K562 (cell line): Measurements from ENCODE around the gene ARHGAP22. TPM values are rescaled to one million over a fixed set of nuclear protein-coding genes. Genes with fewer than 3 reads are reported as not detected.

Source experiments
- ATAC-seq: fragments of 200-7000 bp; cut with Tn5 transposase; 3 replicates; pipeline ENCODE4 v1.9.1; 2020; ENCODE audit warnings: moderate library complexity
- BruUV-seq: library from RNA; stranded (reverse); fragments of 400-500 nt; replicated peaks from 2 replicates; lab custom pipeline; 2021; lab: Mats Ljungman, UMichigan
- CTCF ChIA-PET: fragments of 300-600 bp; formaldehyde crosslinking; extraction: SDS; loops from one replicate; lab custom pipeline; 2021; ENCODE audit warnings: low intra/inter-chr PET ratio; lab: Yijun Ruan, JAX
- POLR2A ChIA-PET: fragments of 300-600, 350-650 bp; sonication (Branson Sonifier 250); formaldehyde crosslinking; extraction: SDS; loops from one replicate; lab custom pipeline; 2021; ENCODE audit warnings: antibody characterized with exemption, inconsistent platforms; lab: Yijun Ruan, JAX
- DNase-seq, 4 experiments: peaks; one replicate each; pipeline versions ENCODE4 v3.0.0 to v3.0.0-alpha.2; 2011 to 2018; ENCODE audit warnings: low spot score in 3 of 4, mixed read lengths in 3 of 4; ENCODE audit errors: extremely low read depth in 1 of 4
- FAIRE-seq: peaks from 2 replicates; lab custom pipeline; 2011; peaks lifted over from hg19 to GRCh38; lab: Jason Lieb, UNC
- H2AFZ ChIP-seq: 2 replicates; pipeline ENCODE4 v1.6.0; 2011; ENCODE audit warnings: low read depth, low read length, control low read depth, inconsistent platforms
- H3K27ac ChIP-seq: fragments of 200-600 bp; 3 replicates; pipeline ENCODE4 v1.8.0; 2011; ENCODE audit warnings: low read depth, mild to moderate bottlenecking, control low read depth, inconsistent platforms, low read length, moderate library complexity, mixed read lengths; ENCODE audit errors: extremely low read depth
- H3K27me3 ChIP-seq, 2 experiments: fragments of 300-600 bp in 1 of 2; 2 replicates in 1 of 2; 3 replicates in 1 of 2; pipeline versions ENCODE4 v1.6.0 to v1.8.0; 2011; ENCODE audit warnings: inconsistent platforms in 2 of 2, low read length in 2 of 2, mild to moderate bottlenecking in 1 of 2, mixed read lengths in 1 of 2, moderate library complexity in 1 of 2; ENCODE audit not compliant: control insufficient read depth in 2 of 2, insufficient read depth in 2 of 2
- H3K36me3 ChIP-seq: fragments of 300-600 bp; 3 replicates; pipeline ENCODE4 v1.8.0; 2011; ENCODE audit warnings: mild to moderate bottlenecking, low read length, inconsistent platforms; ENCODE audit not compliant: control insufficient read depth, insufficient read depth
- H3K4me1 ChIP-seq, 2 experiments: fragments of 200-600 bp in 1 of 2; replicated peaks in 1 of 2; 2 replicates in 1 of 2; 3 replicates in 1 of 2; pipeline versions ENCODE4 v1.5.1 to v1.8.0; 2011; ENCODE audit warnings: inconsistent platforms in 2 of 2, low read length in 2 of 2, mild to moderate bottlenecking in 1 of 2, mixed read lengths in 1 of 2, moderate library complexity in 1 of 2; ENCODE audit not compliant: control insufficient read depth in 2 of 2, insufficient read depth in 2 of 2
- H3K4me2 ChIP-seq: 2 replicates; pipeline ENCODE4 v1.6.1; 2011; ENCODE audit warnings: low read length, control low read depth, inconsistent platforms, mixed read lengths; ENCODE audit not compliant: insufficient read depth
- H3K4me3 ChIP-seq: fragments of 200-600 bp; sonication (generic), shearing (Covaris generic); 2 replicates; pipeline ENCODE4 v1.5.1; 2016; ENCODE audit warnings: control low read depth, inconsistent platforms
- H3K79me2 ChIP-seq: fragments of 200-600 bp; 3 replicates; pipeline ENCODE4 v1.8.0; 2011; ENCODE audit warnings: low read length, inconsistent platforms; ENCODE audit not compliant: control insufficient read depth, insufficient read depth
- H3K9ac ChIP-seq, 2 experiments: 2 replicates each; pipeline versions ENCODE4 v1.6.0 to v1.6.1; 2011; ENCODE audit warnings: low read depth in 2 of 2, low read length in 2 of 2, control low read depth in 1 of 2, inconsistent platforms in 1 of 2, mild to moderate bottlenecking in 1 of 2, mixed read lengths in 1 of 2; ENCODE audit not compliant: insufficient read depth in 1 of 2
- H3K9me1 ChIP-seq: one replicate; pipeline ENCODE4 v1.6.0; 2011; ENCODE audit warnings: inconsistent platforms, mild to moderate bottlenecking, low read length, moderate library complexity; ENCODE audit not compliant: control insufficient read depth, insufficient read depth
- H3K9me3 ChIP-seq: replicated peaks from 2 replicates; pipeline ENCODE4 v1.5.1; 2011; ENCODE audit warnings: low read depth, low read length, inconsistent platforms; ENCODE audit not compliant: control insufficient read depth, insufficient read depth
- H4K20me1 ChIP-seq: replicated peaks from 2 replicates; pipeline ENCODE4 v1.6.1; 2011; ENCODE audit warnings: low read length, inconsistent platforms, mixed read lengths; ENCODE audit not compliant: control insufficient read depth, insufficient read depth
- CTCF ChIP-seq, 3 experiments: IDR thresholded peaks in 2 of 3; conservative IDR thresholded peaks in 1 of 3; 2 replicates each; pipeline ENCODE4 v1.5.1; 2011 to 2012; ENCODE audit warnings: low read length in 3 of 3, mild to moderate bottlenecking in 3 of 3, control low read depth in 2 of 3, improper control_type of control experiment in 1 of 3, inconsistent platforms in 1 of 3, low read depth in 1 of 3, mixed read lengths in 1 of 3, moderate library complexity in 1 of 3; ENCODE audit not compliant: insufficient read depth in 2 of 3
- GTF3C2 ChIP-seq: IDR thresholded peaks from 3 replicates; pipeline ENCODE4 v1.6.1; 2011; ENCODE audit warnings: borderline replicate concordance, mild to moderate bottlenecking, moderate library complexity; ENCODE audit not compliant: insufficient read length; ENCODE audit errors: extremely low read depth
- IFI16 ChIP-seq: fragments of 250-450 bp; sonication (Bioruptor Pico); IDR thresholded peaks from 2 replicates; pipeline ENCODE4 v2.1.2; 2022; ENCODE audit warnings: mild to moderate bottlenecking, inconsistent platforms
- MAFF ChIP-seq: IDR thresholded peaks from 2 replicates; pipeline ENCODE4 v1.6.1; 2012; ENCODE audit warnings: low read length, improper control_type of control experiment
- STAT5A ChIP-seq: IDR thresholded peaks from 2 replicates; pipeline ENCODE4 v1.6.1; 2012; ENCODE audit warnings: low read length, inconsistent platforms, borderline replicate concordance
- TRIM28 ChIP-seq: fragments of 450-650 bp; IDR thresholded peaks from 2 replicates; pipeline ENCODE4 v1.6.1; 2017
- ZBTB1 ChIP-seq: sonication (generic); formaldehyde crosslinking; IDR thresholded peaks from 2 replicates; pipeline ENCODE4 v1.8.1; 2023; ENCODE audit warnings: missing genetic modification reagents, low read depth, mild to moderate bottlenecking, borderline replicate concordance
- ZNF76 ChIP-seq: fragments of 250-450 bp; sonication (Bioruptor Pico); IDR thresholded peaks from 2 replicates; pipeline ENCODE4 v1.4.0; 2020; ENCODE audit warnings: mild to moderate bottlenecking, moderate library complexity, borderline replicate concordance
- WGBS: fragments of 100-300 bp; shearing (Covaris generic); methylation state at CpG from one replicate; pipeline ENCODE4 v1.1.6; 2016; ENCODE audit warnings: low coverage, mixed read lengths; ENCODE audit not compliant: insufficient coverage; ENCODE audit errors: missing lambda C conversion rate; 5-methylcytosine and 5-hydroxymethylcytosine counted together
- in situ Hi-C: fragments of 300-500 bp; cut with MboI; formaldehyde crosslinking; loops from 4 replicates; pipeline ENCODE4 v1.15.0; 2018; ENCODE audit warnings: inconsistent platforms, mixed read lengths
- intact Hi-C: fragments of 100-400 bp; cut with micrococcal nuclease; formaldehyde crosslinking; loops from 2 replicates; pipeline ENCODE4 v1.14.2; 2022
- polyA plus RNA-seq, 8 experiments: library from polyadenylated mRNA; depleted of rRNA in 4 of 8; stranded (reverse) in 5 of 8; unstranded in 3 of 8; fragments of >200 nt; fragmentation: Nextera tagmentation in 2 of 8; fragmentation: Illumina TruSeq in 1 of 8; extraction: Ambion mirVana in 2 of 8; extraction: Trizol in 1 of 8; gene quantifications; 2 replicates each; pipeline versions ENCODE4 v1.2.1 to v1.2.3, GENCODE V29; 2011 to 2014; ENCODE audit warnings: inconsistent platforms in 1 of 8, missing spikeins in 1 of 8
- total RNA-seq, 7 experiments: library from RNA; depleted of rRNA in 6 of 7; stranded (reverse); fragments of >200 nt in 6 of 7; fragmentation: Illumina TruSeq in 2 of 7; extraction: Trizol in 2 of 7; gene quantifications; 2 replicates each; pipeline versions ENCODE4 v1.2.1 to v1.2.3, GENCODE V29; 2011 to 2021; ENCODE audit warnings: low replicate concordance in 1 of 7

The ARHGAP22 gene
- total and polyA plus RNA-seq, 9 of the 15 experiments (the other 6 are each of a cell fraction or from before 2014, with no cell fraction given) = 1.3 to 28.1 (median 12.7) TPM

GRCh38 chr10:48468130-48468790 is 136.6 kb downstream of the ARHGAP22 start:
- in situ Hi-C loops (no loop called here), intact Hi-C loops (loop anchor here (2.0 kb wide), 1 partner anchor 39 kb away; no protein-coding TSS in a partner anchor)
- Histone ChIP-seq H3K4me3 (no peak overlapping the region), H3K9me3 (peaks cover 3% of the 10 kb centered on the region), H3K27ac (peak overlapping the region; percentile 100), H3K9ac (peak overlapping the region; percentile 82 to 92), H3K4me1 (peaks cover 70 to 80% of the 10 kb centered on the region in 2 experiments), H2AFZ (no peak overlapping the region), H3K9me1 (no peaks in the 10 kb centered on the region), H4K20me1 (no peaks in the 10 kb centered on the region), H3K27me3 (no peaks in the 10 kb centered on the region; a peak in 1 of 5 replicates), H3K4me2 (peak overlapping the region; percentile 76), H3K79me2 (peaks cover 69% of the 10 kb centered on the region), H3K36me3 (peaks cover 29% of the 10 kb centered on the region)
- 0% methylated on average over 3 of the region's 3 CpGs for WGBS
- DNase-seq (peak; percentile 80 to 96 (median 83)), FAIRE-seq (peak; percentile 92), ATAC-seq (peak; percentile 48)
- POLR2A ChIA-PET = interaction anchor here (0.9 to 3.5 kb wide), 6 partner anchors 9 to 25 kb away, joined by 3 to 10 read pairs (median 4); no protein-coding TSS in a partner anchor
- CTCF ChIA-PET = no interaction called here
- BruUV-seq = TSS peak; percentile 88
- TF ChIP-seq IFI16 (CRISPR knock-in tag) (no peak), STAT5A (peak; percentile 93), GTF3C2 (no peak), MAFF (no peak), ZBTB1 (CRISPR knock-in tag) (no peak), ZNF76 (CRISPR knock-in tag) (no peak), CTCF (IDR thresholded peaks at IDR 0.05 in 2 of 3, conservative IDR thresholded peaks at IDR 0.05 in 1 of 3; ENCODE audit: insufficient read depth in 2 of 3, low read depth in 1 of 3, low read length in 3 of 3) (no peak), TRIM28 (no peak)
